IPS-18c (cell line): Measurements from ENCODE around the gene ADRB2.
"Not testable (repeated sequence)": the region's sequence is repeated elsewhere in the genome, so short reads cannot be mapped to it uniquely, and the experiment has no call there.

Experiments
- H3K4me3 ChIP-seq: 2 replicates; pipeline ENCODE4 v1.7.0; 2013; ENCODE audit warnings: low read depth, mild to moderate bottlenecking, low read length, moderate library complexity; ENCODE audit not compliant: insufficient read depth
- H3K9me3 ChIP-seq: one replicate; pipeline ENCODE4 v1.6.1; 2013; ENCODE audit warnings: mild to moderate bottlenecking, low read length, moderate library complexity; ENCODE audit not compliant: control insufficient read depth, insufficient read depth

ADRB2 gene

DNA sequence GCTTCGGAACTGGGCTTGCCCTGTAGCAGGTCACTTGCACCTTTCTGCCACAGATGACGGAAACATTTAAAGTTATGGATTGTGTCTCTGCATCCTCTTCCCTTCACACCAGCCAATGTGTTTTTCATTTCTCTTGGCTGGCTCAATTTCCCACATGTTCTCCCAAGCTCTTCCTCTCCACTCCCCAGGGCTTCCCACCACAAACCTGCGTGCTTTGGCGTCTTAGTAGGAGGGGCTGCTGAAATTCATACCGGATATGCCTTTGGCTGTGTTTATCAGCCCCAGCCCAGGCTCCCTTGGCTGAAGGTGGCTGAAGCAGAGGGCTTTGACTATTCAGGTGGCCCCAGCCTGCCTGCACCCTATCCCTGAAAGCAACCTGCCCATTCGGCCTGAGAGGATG is 32.1 kb downstream of the ADRB2 start:
- no peaks in the 10 kb centered on the region for H3K9me3 ChIP-seq
- no peak overlapping the region for H3K4me3 ChIP-seq

- Histone ChIP-seq H3K9me3 (no peaks in the 10 kb centered on the region), H3K4me3 (no peak overlapping the region)
These were observed 33.3 kb downstream of the ADRB2 start for GRCh38 chr5:148859703-148860102.

DNA sequence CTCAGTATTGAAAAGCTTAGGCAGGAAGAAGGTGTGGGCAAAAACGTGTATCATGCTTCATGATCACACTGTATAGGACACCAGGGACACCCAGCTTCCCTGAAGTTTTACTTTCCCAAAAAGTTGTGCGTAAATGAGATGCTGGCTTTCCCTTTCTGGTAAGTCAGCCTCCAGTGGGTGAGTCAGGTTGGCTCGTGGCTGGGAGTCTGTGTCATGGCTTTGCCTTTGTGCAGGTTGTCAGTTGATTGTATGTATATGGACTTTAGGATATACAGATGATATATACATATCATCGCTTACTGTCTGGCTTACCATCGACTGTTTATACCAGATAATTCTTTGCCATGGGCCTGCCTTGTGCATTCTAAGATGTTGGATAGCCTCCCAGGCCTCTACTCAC is 34.2 kb downstream of the ADRB2 start:
- Histone ChIP-seq H3K4me3 (no peak overlapping the region), H3K9me3 (no peaks in the 10 kb centered on the region)

DNA sequence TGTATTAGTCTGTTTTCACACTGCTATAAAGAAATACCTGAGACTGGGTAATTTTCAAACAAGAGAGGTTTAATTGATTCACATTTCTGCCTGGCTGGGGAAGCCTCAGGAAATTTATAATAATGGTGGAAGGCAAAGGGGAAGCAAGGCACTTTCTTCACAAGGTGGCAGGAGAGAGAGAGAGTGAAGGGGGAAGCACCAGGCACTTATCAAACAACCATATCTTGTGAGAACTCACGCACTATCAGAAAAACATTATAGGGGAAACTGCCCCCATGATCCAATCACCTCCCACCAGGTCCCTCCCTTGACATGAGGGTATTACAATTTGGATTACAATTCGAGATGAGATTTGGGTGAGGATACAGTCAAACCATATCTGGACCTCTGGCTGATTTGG is 34.7 kb downstream of the ADRB2 start:
- H3K9me3 ChIP-seq = no peaks in the 10 kb centered on the region
- no peak overlapping the region for H3K4me3 ChIP-seq

DNA sequence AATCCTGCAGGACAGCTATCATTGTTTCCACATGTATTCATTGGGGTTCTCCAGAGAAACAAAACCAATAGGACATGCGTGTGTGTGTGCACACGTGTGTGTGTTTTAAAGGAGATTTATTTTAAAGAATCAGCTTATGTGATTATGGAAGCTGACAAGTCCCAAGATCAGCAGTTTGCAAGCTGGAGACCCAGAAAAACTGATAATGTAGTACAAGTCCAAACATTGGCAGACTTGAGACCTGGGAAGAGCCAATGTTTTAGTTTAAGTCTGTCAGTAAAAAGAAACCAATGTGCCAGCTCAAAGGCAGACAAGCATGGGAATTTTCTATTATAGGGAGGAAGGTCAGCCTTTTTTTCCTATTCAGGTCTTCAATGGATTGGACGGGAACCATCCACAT is 35.3 kb downstream of the ADRB2 start:
- H3K9me3 ChIP-seq = no peaks in the 10 kb centered on the region
- no peak overlapping the region for H3K4me3 ChIP-seq

GRCh38 chr5:148864113-148864841 is 37.9 kb downstream of the ADRB2 start:
- no peak overlapping the region for H3K4me3 ChIP-seq
- H3K9me3 ChIP-seq = no peaks in the 10 kb centered on the region

DNA sequence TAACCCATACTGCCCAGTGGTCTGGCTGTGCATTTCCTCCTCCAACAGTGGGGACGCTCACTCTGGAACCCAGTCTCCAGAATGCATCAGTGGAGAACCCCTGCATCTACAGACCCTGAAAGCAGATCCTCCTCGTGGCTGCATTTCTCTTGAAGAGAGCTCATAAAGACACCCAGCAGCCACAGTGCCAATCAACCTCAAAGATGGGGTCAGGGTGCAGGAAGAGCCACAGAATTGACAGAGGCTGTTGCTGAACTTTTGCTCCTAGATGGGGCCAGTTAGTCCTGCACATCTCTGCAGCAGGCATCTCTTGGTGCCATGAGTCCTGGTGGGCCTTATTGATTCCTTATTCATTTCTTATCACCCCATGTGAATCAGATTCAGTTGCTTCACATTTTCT is 39.6 kb downstream of the ADRB2 start:
- Histone ChIP-seq H3K4me3 (no peak overlapping the region), H3K9me3 (no peaks in the 10 kb centered on the region)

DNA sequence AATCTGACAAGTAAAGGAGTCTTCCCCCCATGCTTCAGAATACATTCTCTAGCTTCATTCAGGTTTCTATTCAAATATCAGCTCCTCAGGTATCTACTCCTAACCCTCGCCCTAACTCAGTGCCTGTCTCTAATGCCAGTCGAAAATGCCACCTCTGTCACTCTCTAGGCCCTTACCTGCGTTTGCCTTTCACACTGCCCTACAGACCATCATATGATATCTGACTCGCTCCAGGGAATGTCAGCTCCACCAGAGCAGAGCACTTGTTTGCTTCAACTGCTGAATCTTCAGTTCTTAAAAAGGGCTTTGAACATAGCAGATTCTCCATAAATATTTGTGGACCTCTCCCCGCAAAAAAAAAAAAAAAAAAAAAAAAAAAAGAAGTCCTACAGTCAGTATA is 46.7 kb downstream of the ADRB2 start:
- Histone ChIP-seq H3K9me3 (no peaks in the 10 kb centered on the region), H3K4me3 (no peak overlapping the region)

GRCh38 chr5:148873690-148874485 is 47.5 kb downstream of the ADRB2 start:
- H3K4me3 ChIP-seq = no peak overlapping the region

GRCh38 chr5:148875205-148875875 is 48.9 kb downstream of the ADRB2 start:
- peaks cover 2% of the 10 kb centered on the region for H3K9me3 ChIP-seq
- H3K4me3 ChIP-seq = no peak overlapping the region

More at GRCh38 chr5:148873690-148874485, 47.5 kb downstream of the ADRB2 start:
- H3K9me3 ChIP-seq = no peaks in the 10 kb centered on the region

DNA sequence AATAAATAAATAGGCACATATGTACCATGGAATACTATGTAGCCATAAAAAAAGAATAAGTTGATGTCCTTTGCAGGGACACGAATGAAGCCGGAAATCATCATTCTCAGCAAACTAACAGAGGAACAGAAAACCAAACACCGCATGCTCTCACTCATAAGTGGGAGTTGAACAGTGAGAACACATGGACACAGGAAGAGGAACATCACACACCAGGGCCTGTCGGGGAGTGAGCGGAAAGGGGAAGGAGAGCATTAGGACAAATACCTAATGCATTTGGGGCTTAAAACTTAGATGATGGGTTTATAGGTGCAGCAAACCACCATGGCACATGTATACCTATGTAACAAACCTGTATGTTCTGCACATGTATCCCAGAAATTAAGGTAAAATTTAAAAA is 51.0 kb downstream of the ADRB2 start:
- H3K9me3 ChIP-seq, H3K4me3 ChIP-seq: not testable (repeated sequence)
